RWPE1 (cell line): ENCODE measurements around the gene GALNT13.

Experiments
- CTCF ChIA-PET: fragments of 350-600 bp; sonication (Branson Sonifier 250); formaldehyde crosslinking; extraction: SDS; loops from one replicate; lab custom pipeline; 2021; lab: Yijun Ruan, JAX
- POLR2A ChIA-PET: fragments of 400-600 bp; formaldehyde crosslinking; extraction: SDS; loops from one replicate; lab custom pipeline; 2020; ENCODE audit warnings: antibody characterized with exemption; ENCODE audit not compliant: low non-redundant PET; lab: Yijun Ruan, JAX
- DNase-seq: peaks from one replicate; pipeline ENCODE4 v3.0.0; 2012; ENCODE audit warnings: low spot score
- H3K27ac ChIP-seq: fragments of 450-650 bp; 2 replicates; pipeline ENCODE4 v1.5.1; 2017
- TF ChIP-seq, protein P1 (sequence below): fragments of 450-650 bp; conservative IDR thresholded peaks from 2 replicates; pipeline ENCODE4 v1.5.1; 2017; ENCODE audit warnings: low read depth, mild to moderate bottlenecking

The GALNT13 gene

DNA sequence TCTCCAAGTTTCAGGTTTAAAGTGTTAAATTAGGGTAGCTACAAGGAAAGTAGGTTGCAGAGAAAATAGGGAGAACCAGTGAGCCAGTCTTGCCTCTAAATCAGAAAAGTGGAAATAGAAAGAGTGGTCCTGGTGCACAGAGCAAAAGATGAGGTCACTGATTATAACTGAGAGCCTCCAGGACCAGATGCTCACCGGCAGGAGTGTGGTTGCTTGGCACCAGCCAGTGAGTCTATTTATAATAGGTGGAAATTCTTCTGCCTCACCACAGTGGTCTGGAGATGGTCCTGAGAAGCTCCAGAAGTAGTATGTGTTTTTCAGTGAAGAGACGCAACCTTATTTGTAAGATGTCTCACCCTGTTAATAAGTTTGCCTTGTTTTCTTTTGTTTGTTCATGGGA is 452.9 kb downstream of the GALNT13 start:
- TF ChIP-seq, protein P1, sequence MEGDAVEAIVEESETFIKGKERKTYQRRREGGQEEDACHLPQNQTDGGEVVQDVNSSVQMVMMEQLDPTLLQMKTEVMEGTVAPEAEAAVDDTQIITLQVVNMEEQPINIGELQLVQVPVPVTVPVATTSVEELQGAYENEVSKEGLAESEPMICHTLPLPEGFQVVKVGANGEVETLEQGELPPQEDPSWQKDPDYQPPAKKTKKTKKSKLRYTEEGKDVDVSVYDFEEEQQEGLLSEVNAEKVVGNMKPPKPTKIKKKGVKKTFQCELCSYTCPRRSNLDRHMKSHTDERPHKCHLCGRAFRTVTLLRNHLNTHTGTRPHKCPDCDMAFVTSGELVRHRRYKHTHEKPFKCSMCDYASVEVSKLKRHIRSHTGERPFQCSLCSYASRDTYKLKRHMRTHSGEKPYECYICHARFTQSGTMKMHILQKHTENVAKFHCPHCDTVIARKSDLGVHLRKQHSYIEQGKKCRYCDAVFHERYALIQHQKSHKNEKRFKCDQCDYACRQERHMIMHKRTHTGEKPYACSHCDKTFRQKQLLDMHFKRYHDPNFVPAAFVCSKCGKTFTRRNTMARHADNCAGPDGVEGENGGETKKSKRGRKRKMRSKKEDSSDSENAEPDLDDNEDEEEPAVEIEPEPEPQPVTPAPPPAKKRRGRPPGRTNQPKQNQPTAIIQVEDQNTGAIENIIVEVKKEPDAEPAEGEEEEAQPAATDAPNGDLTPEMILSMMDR: no peak
- no peak for DNase-seq
- no peak overlapping the region for H3K27ac ChIP-seq
- POLR2A ChIA-PET: no interaction called here
- CTCF ChIA-PET: interaction anchor here (0.6 to 0.7 kb wide), 2 partner anchors 280 to 1617 kb away, joined by 3 to 5 read pairs; no protein-coding TSS in a partner anchor

GRCh38 chr2:154329510-154329909 is 457.8 kb downstream of the GALNT13 start:
- TF ChIP-seq, protein P1: no peak

DNA sequence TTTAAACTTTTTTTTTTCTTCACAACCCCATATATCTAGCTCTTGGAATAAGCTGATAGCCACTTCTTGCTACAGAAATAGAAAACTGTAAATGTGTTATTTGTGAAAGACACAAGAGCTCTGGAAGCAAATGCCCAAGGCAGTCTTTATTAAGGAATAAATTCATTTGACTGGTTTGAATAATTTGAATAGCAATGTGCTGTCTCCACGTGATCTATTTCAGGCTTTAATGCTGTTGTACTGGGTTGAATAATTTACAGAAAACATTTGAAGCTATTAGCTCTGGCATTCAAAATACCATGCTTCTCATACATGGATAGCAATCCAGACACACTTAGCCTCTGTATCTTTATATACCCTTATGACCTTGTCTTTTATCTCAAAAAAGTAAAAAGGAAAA is 460.1 kb downstream of the GALNT13 start:
- TF ChIP-seq, protein P1: no peak
- H3K27ac ChIP-seq: no peak overlapping the region
- DNase-seq: no peak
- POLR2A ChIA-PET: interaction anchor here (0.7 kb wide), 1 partner anchor 18 kb away, joined by 3 read pairs; no protein-coding TSS in a partner anchor
- CTCF ChIA-PET: interaction anchor here (0.6 to 0.7 kb wide), 2 partner anchors 142 to 1503 kb away, joined by 3 read pairs; no protein-coding TSS in a partner anchor

More at GRCh38 chr2:154329510-154329909, 457.8 kb downstream of the GALNT13 start:
- no peak for DNase-seq
- no peak overlapping the region for H3K27ac ChIP-seq
- ChIA-PET CTCF (no interaction called here), POLR2A (no interaction called here)

DNA sequence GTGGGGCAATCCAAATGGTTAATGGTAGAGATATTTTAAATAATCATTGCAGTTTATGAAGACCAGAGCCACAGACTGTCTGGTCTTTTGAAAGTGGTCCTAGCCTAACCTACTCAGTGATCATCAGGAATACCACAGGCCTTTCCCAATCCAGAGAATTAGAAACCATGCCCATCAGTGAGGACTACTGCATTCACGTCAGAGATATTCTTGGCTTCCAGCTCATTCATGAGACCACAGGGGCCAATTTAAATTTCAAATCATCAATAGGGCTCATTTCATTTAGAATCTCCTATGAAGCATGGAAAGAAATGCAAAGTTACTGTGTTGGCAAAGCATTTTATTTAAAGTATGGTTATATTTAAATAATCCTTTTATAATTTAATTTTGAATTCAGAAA is 464.5 kb downstream of the GALNT13 start:
- CTCF ChIA-PET: no interaction called here
- no peak overlapping the region for H3K27ac ChIP-seq
- no peak for DNase-seq
- TF ChIP-seq, protein P1: no peak
- POLR2A ChIA-PET: no interaction called here

DNA sequence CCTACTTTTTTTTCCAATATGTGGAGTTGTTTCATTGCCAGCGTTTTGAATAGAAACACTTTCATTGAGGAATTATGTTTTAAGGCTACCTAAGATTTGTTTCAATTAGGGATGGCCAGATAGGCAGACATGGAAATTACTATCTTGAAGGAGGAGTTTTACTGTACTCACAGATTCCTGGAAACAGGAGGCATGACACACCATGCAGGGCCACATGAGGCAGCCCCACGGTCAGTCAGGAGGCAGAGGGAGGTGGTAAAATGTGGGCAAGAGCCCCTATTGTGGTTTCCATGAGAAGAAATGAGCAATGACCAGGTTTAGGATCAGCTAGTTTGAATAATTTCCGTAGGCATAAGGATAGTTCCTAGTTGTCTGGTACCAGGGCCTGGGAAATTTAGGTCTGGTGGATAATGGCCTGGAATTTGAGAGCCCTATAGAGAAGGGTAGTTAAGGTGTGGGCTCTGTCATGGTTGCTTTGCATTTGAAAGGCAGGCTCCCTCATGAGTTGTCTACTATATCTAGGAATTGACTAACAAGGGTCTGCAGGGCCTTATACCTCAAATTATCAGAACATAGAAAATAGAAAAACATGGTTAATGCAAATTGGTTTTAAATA is 466.7 kb downstream of the GALNT13 start:
- ChIA-PET POLR2A (no interaction called here), CTCF (no interaction called here)
- no peak overlapping the region for H3K27ac ChIP-seq
- no peak for DNase-seq
- TF ChIP-seq, protein P1: no peak

- H3K27ac ChIP-seq: no peak overlapping the region
- POLR2A ChIA-PET: no interaction called here
- DNase-seq: no peak
- CTCF ChIA-PET: interaction anchor here (0.6 kb wide), 1 partner anchor 44 kb away, joined by 4 read pairs; no protein-coding TSS in a partner anchor
- TF ChIP-seq, protein P1: no peak
Measured at GRCh38 chr2:154343282-154343681, 471.6 kb downstream of the GALNT13 start.
